GM23338 (cell line): Measurements from ENCODE around the gene KIAA1328. TPM values are rescaled to one million over a fixed set of nuclear protein-coding genes. Genes with fewer than 3 reads are reported as not detected.

Source experiments
- ATAC-seq: fragments of 200-7000 bp; cut with Tn5 transposase; 3 replicates; pipeline ENCODE4 v1.9.1; 2020
- DNase-seq: peaks from one replicate; pipeline ENCODE4 v3.0.0-alpha.2; 2015; ENCODE audit warnings: low spot score
- H2AFZ ChIP-seq: fragments of 200-600 bp; sonication (generic); 2 replicates; pipeline ENCODE4 v1.8.0; 2016; ENCODE audit warnings: antibody characterized with exemption, mild to moderate bottlenecking, moderate library complexity
- H3F3A ChIP-seq: fragments of 200-600 bp; sonication (generic); replicated peaks from 2 replicates; pipeline ENCODE4 v1.8.0; 2017; ENCODE audit warnings: antibody characterized with exemption, mixed run types, low read depth
- H3K27ac ChIP-seq: fragments of 200-600 bp; sonication (generic); 2 replicates; pipeline ENCODE4 v1.6.1; 2016; ENCODE audit warnings: low read depth
- H3K27me3 ChIP-seq: fragments of 200-600 bp; sonication (generic); 2 replicates; pipeline ENCODE4 v1.8.0; 2016; ENCODE audit warnings: mild to moderate bottlenecking, mixed run types, moderate library complexity; ENCODE audit not compliant: insufficient read depth
- H3K36me3 ChIP-seq: fragments of 200-600 bp; sonication (generic); 2 replicates; pipeline ENCODE4 v1.8.0; 2016; ENCODE audit warnings: mild to moderate bottlenecking; ENCODE audit not compliant: insufficient read depth
- H3K4me1 ChIP-seq: fragments of 200-600 bp; sonication (generic); 2 replicates; pipeline ENCODE4 v1.8.0; 2016; ENCODE audit warnings: mild to moderate bottlenecking, moderate library complexity; ENCODE audit not compliant: insufficient read depth
- H3K4me2 ChIP-seq: fragments of 200-600 bp; sonication (generic); 2 replicates; pipeline ENCODE4 v1.7.1; 2017; ENCODE audit warnings: mixed run types
- H3K4me3 ChIP-seq: fragments of 200-600 bp; sonication (generic); 2 replicates; pipeline ENCODE4 v1.6.1; 2016; ENCODE audit warnings: mixed run types
- H3K79me2 ChIP-seq: fragments of 200-600 bp; sonication (generic); replicated peaks from 2 replicates; pipeline ENCODE4 v1.8.0; 2017; ENCODE audit warnings: mild to moderate bottlenecking; ENCODE audit not compliant: insufficient read depth
- H3K9me2 ChIP-seq: fragments of 200-600 bp; sonication (generic); 2 replicates; pipeline ENCODE4 v1.8.0; 2017; ENCODE audit not compliant: insufficient read depth
- H4K20me1 ChIP-seq: fragments of 200-600 bp; sonication (generic); replicated peaks from 2 replicates; pipeline ENCODE4 v1.8.0; 2017; ENCODE audit warnings: mild to moderate bottlenecking; ENCODE audit not compliant: insufficient read depth
- H3K27ac Mint-ChIP-seq: 2 replicates; pipeline ENCODE4 v1.8.0; 2020; ENCODE audit warnings: inconsistent platforms, mild to moderate bottlenecking, moderate library complexity, mixed read lengths
- H3K27me3 Mint-ChIP-seq: 3 replicates; pipeline ENCODE4 v1.8.0; 2022; ENCODE audit warnings: low read depth, mild to moderate bottlenecking, moderate library complexity, mixed read lengths, inconsistent platforms; ENCODE audit not compliant: insufficient read depth, poor library complexity
- H3K36me3 Mint-ChIP-seq: 3 replicates; pipeline ENCODE4 v1.8.0; 2021; ENCODE audit warnings: low read depth, mild to moderate bottlenecking, inconsistent platforms, moderate library complexity, mixed read lengths
- H3K4me1 Mint-ChIP-seq: 3 replicates; pipeline ENCODE4 v1.8.0; 2020; ENCODE audit warnings: mild to moderate bottlenecking, inconsistent platforms, mixed read lengths
- H3K4me3 Mint-ChIP-seq: 3 replicates; pipeline ENCODE4 v1.8.0; 2021; ENCODE audit warnings: moderate library complexity, mild to moderate bottlenecking, inconsistent platforms, mixed read lengths
- H3K9me3 Mint-ChIP-seq: 3 replicates; pipeline ENCODE4 v1.8.0; 2020; ENCODE audit warnings: moderate library complexity, mild to moderate bottlenecking, inconsistent platforms, mixed read lengths
- CREB1 ChIP-seq: fragments of 250-450 bp; sonication (Bioruptor Pico); IDR thresholded peaks from 2 replicates; pipeline ENCODE4 v1.5.0; 2020; ENCODE audit warnings: low read depth, mild to moderate bottlenecking, moderate library complexity
- CTCF ChIP-seq, 2 experiments: fragments of 200-600 bp in 1 of 2; sonication (generic) in 1 of 2; conservative IDR thresholded peaks; 2 replicates each; pipeline versions ENCODE4 v1.5.1 to v1.6.1; 2016 to 2017; ENCODE audit warnings: antibody characterized with exemption in 2 of 2, low read depth in 2 of 2, mild to moderate bottlenecking in 2 of 2, moderate library complexity in 1 of 2
- ETS1 ChIP-seq: IDR thresholded peaks from 2 replicates; pipeline ENCODE4 v1.6.1; 2016; ENCODE audit warnings: antibody characterized with exemption
- JUNB ChIP-seq: IDR thresholded peaks from one replicate; pipeline ENCODE4 v1.6.1; 2016; ENCODE audit warnings: antibody characterized with exemption; ENCODE audit not compliant: unreplicated experiment
- POLR2AphosphoS5 ChIP-seq: IDR thresholded peaks from 2 replicates; pipeline ENCODE4 v1.6.1; 2016; ENCODE audit warnings: antibody characterized with exemption, low read depth
- STAT1 ChIP-seq: IDR thresholded peaks from one replicate; pipeline ENCODE4 v1.6.1; 2016; ENCODE audit warnings: antibody characterized with exemption; ENCODE audit not compliant: unreplicated experiment
- polyA plus RNA-seq: library from polyadenylated mRNA; unstranded; fragments of >200 nt; fragmentation: Nextera tagmentation; extraction: Ambion mirVana; gene quantifications from 2 replicates; pipeline ENCODE4 v1.2.1, GENCODE V29; 2016
- total RNA-seq: library from RNA; depleted of rRNA; stranded (reverse); fragments of >200 nt; shearing (Covaris generic); gene quantifications from 2 replicates; pipeline ENCODE4 v1.2.3, GENCODE V29; 2014

The KIAA1328 gene
- total and polyA plus RNA-seq, 2 experiments from 2014 or later = 5.2 to 8.4 TPM

- peaks cover 45% of the 10 kb centered on the region for H3K27me3 ChIP-seq
These were observed 424.7 kb downstream of the KIAA1328 start for GRCh38 chr18:37253394-37254235.

GRCh38 chr18:37254236-37254754, 425.4 kb downstream of the KIAA1328 start:
- Mint-ChIP-seq H3K4me1 (peaks cover 18% of the 10 kb centered on the region), H3K4me3 (peak overlapping the region; percentile 80), H3K36me3 (no peaks in the 10 kb centered on the region), H3K27ac (no peak overlapping the region), H3K27me3 (peaks cover 37% of the 10 kb centered on the region), H3K9me3 (no peaks in the 10 kb centered on the region)
- H4K20me1 ChIP-seq = no peaks in the 10 kb centered on the region
- peaks cover 4% of the 10 kb centered on the region; the same call in 1 of the 2 replicates for H3K4me1 ChIP-seq
- peaks cover 45% of the 10 kb centered on the region for H3K27me3 ChIP-seq
- H3K4me3 ChIP-seq = peak overlapping the region; percentile 74
- no peak overlapping the region for H3K27ac ChIP-seq
- peaks cover 4% of the 10 kb centered on the region; the same call in 1 of the 2 replicates for H3F3A ChIP-seq
- peak; percentile 17 for ATAC-seq
- peak overlapping the region; percentile 81 for H2AFZ ChIP-seq
- peak; percentile 28 for DNase-seq
- H3K79me2 ChIP-seq = no peaks in the 10 kb centered on the region
- H3K36me3 ChIP-seq = no peaks in the 10 kb centered on the region
- H3K9me2 ChIP-seq = no peaks in the 10 kb centered on the region
- peak overlapping the region; percentile 87 for H3K4me2 ChIP-seq
- no peak for TF ChIP-seq CREB1 (CRISPR knock-in tag)
- no peak for TF ChIP-seq ETS1
- no peak for TF ChIP-seq STAT1
- no peak for TF ChIP-seq POLR2AphosphoS5

More at GRCh38 chr18:37253394-37254235, 424.7 kb downstream of the KIAA1328 start:
- Mint-ChIP-seq H3K27ac (no peak overlapping the region), H3K36me3 (no peaks in the 10 kb centered on the region), H3K9me3 (no peaks in the 10 kb centered on the region), H3K4me1 (peaks cover 20% of the 10 kb centered on the region), H3K27me3 (peaks cover 37% of the 10 kb centered on the region), H3K4me3 (peak overlapping the region; percentile 71)
- H3K4me1 ChIP-seq = peaks cover 4% of the 10 kb centered on the region; the same call in 1 of the 2 replicates
- H3K9me2 ChIP-seq = no peaks in the 10 kb centered on the region
- peak; percentile 80 for ATAC-seq
- peak; percentile 85 for DNase-seq
- H3K4me2 ChIP-seq = peak overlapping the region; percentile 80
- peaks cover 4% of the 10 kb centered on the region; the same call in 1 of the 2 replicates for H3F3A ChIP-seq
- TF ChIP-seq CREB1 (CRISPR knock-in tag) = peak; percentile 47; the same call in 1 of the 2 replicates
- TF ChIP-seq CTCF (conservative IDR thresholded peaks at IDR 0.05; ENCODE audit: low read depth in 2 of 2) = peak; percentile 22 to 25; a peak in 2 of 4 replicates
- TF ChIP-seq JUNB = no peak
- H3K27ac ChIP-seq = no peak overlapping the region
- no peaks in the 10 kb centered on the region for H3K79me2 ChIP-seq
- H4K20me1 ChIP-seq = no peaks in the 10 kb centered on the region
- H2AFZ ChIP-seq = peak overlapping the region; percentile 88
- H3K4me3 ChIP-seq = peak overlapping the region; percentile 78
- H3K36me3 ChIP-seq = no peaks in the 10 kb centered on the region
